CD4-positive, alpha-beta T cell treated with Interleukin-17A for 1 hour (primary cell): Measurements from ENCODE around the gene CDH8.
"Not testable (repeated sequence)": the region's sequence is repeated elsewhere in the genome, so short reads cannot be mapped to it uniquely, and the experiment has no call there.

Source experiments
- DNase-seq: peaks from one replicate; pipeline ENCODE4 v3.0.0-alpha.2; 2020

Gene CDH8

DNA sequence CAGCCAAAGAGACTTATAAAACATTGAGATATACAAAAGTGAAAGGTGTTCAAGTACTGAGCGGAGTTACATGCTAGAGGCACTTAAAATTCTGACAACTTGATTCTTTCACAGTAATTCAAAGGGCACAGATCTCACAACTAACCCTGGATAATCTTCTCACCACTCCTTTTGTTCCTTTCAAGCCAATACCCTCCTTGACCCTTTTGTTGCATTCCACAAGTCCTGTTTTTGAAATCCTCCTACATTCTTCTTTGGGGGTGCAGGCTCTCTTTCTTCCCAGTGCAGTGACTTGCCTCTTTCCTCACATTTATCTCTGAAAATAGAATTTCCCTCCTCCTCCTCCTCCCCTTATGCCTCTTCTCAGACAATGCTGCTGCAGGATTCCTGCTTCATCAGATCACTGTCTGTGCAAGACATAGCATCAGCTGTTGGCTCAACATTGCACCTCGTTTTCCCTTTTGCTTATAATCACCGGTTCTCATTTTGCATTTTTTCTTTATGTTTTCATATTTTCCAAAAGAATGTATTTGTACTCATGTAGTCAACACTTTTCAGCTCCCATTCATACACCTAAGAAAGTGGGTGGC lies 199.3 kb downstream of the CDH8 start:
- DNase-seq: no peak

DNA sequence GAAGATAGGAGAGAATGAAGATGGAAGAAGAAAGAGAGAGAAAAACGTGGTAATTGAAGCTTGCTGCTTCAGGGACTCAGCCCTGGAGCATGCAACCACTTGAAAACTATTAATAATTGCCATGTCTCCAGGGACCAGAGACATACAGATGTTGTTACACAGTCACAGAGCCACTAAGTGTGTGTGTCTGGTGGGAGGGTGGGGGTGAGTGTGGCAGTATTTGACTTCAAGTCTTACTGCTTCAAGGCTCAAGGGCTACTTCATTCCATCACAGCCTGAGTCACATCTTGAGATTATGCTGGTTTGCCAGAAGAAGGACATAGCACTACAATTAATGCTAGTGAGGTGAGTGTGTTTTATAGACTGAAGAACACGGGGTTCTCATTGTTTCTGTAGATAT lies 202.2 kb downstream of the CDH8 start:
- DNase-seq: no peak

DNA sequence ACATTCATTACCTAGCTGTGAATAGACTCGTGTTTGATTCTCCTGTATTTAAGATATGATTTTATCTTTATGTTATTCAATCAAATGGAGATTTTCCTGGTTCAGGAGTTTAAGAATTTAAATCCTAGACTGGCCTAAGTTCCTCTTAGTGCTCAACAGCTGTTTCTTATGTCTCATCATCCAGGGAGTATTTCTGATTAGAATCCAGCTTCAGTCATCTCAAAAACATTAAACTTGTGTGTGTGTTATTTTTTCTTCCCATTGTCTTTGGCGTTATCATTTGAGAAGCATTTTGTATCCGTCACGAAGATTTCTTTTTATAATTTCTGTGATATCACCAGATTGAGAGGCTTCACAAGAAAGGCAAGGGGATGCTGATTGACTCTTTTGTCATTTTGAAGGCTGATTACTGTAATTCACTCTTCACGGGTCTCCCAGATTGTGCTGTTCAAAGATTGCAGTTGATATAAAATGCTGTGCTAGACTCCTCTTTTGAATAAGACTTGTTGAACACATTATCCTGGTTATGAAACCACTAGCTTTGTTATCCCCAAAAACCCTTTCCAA lies 204.8 kb downstream of the CDH8 start:
- no peak for DNase-seq

DNA sequence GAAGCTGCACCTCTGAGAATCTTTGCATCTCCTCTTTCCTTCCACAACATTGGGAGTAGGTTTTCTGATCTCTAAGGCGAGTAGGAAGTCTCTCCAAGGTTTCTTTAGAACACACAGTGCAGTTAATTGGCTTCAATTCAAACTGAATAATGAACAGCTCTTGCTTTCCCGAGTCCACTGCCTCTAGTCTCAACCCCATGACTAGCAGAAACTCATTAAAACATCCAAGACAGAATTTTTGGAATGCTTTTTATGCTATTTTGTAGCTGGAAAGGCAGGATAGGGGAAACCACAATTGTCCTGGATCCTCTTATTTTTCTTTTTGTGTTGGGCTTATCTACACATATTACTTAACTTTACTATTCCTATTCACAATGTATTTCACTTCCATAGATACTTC lies 206.6 kb downstream of the CDH8 start:
- DNase-seq: no peak

DNA sequence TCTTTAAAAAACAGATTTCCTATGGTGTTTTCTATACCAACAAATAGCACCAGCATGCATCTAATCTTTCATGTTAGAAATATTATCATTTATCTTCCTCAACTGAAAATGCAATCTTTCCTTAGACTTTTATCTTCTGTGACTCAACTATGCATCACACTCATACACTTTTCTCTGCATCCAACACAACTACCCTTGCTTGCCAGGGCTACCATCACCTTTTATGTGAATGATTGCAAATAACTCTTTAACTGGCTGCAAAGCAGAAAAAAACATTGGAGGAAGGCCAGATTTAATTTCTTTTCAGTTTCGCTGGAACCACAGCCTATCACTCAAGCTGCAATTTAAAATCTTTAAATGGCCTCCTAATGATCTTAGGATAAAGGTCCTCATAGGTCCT lies 212.9 kb downstream of the CDH8 start:
- no peak for DNase-seq

DNA sequence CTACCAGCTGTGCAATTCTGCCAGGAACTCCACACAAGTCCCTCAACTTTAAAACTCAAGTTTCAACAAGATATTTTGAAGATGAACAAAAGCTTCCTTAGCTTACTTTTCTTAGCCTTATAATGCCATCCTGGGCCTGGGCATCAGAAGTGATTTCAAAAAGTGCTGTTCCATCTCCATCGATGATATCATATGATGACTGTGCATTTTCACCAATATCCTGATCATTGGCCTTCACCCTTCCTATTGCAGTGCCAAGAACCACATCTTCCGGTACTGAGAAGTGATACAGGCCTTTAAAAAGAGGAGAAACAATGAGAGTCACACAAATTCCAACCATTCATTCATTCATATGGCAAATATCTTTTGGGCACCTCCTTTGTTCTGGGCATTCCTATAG lies 215.4 kb downstream of the CDH8 start:
- DNase-seq: no peak

DNA sequence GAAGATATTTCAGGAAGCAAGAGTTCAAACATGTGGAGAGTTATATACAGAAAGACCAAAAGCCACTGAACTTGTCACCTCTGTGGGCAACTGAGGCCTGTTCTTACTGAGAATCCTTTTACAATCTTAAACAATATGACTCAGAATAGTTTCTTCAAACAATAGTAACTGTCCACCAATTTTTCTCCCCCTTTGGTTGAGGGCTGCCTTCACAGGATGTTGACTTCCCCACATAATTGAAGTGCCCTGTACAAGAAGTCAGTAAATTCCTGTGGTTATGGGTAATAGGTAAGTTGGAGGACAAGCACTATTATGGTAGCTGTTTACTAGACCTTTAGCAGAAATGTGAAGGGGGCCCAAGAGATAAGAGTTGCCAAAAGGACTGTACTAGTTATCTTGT lies 215.8 kb downstream of the CDH8 start:
- DNase-seq: no peak

DNA sequence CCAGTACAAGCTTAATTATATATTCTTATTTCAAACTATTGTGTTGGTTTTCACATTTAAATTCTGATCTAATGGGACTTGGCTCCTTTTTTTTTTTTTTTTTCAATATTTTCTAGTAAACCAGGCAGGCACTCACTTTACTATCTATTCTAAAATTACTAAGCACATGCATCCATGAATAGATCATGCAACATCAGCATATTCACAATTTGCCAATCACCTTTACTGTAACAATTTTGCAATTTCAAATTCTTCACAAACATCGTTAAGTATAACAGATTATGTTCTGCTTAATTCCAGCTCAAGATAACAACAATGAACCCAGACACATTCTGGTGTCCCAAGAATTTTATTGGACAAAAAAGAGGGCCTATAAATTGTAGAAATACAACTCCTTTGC lies 217.4 kb downstream of the CDH8 start:
- DNase-seq: no peak

DNA sequence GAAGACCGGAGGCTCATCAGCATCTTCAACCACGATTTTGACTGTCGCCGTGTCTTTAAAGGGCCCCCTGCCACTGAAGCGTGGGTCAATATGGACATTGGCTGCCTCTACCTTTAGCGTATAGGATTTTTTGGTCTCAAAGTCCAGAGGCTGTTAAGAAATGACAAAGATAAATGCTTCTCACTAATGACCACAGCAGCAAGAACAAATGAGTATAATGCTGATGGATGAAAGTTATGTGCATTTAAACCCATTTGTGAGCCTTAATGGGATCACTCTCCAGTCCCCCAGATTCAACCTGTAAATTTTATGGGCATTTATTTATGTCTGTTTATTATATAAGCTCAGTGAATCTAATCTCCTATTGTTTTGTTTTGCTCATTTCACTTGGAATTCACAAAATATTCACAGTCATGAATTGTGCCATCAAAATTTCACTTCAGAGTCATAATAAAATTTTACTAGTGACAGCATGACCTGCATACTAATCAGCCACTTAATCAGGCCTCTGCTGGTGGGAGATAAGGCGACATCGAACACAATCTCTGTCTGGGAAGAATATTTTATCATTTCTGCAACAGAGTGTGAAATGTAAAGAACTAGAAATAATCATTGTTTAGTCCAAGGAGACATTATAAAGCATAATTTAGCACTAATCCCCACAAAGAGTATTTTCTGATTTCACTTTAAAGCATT lies 218.5 kb downstream of the CDH8 start:
- DNase-seq: no peak

DNA sequence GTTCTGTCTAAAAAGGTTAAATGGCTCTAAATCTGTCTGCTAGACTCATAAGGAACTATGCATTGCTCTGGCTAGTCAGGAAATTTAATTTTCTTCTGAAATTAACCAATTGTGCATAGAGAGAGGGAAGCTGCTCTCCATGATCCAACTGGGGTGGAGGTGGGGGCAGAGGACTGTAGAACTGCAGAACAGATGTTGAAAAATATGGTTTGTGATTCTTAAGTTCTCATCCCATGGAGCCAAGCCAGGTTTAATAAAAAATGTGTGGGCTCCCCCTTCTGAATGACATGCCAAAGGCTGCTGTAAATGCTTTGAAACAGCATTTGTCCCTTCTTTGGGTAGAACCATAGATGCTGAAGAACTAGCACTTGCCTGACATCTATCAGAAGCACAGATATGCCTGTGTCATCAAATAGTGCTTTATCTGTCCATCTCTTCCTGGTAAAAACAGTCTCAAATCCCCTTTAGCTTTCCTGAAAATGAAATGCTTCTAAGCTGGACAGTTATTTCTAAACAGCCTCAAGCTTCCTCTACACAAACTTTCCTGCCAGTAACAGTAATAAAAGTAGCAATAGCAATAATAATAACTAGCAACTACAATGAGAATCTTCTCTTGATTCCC lies 221.4 kb downstream of the CDH8 start:
- DNase-seq: no peak

DNA sequence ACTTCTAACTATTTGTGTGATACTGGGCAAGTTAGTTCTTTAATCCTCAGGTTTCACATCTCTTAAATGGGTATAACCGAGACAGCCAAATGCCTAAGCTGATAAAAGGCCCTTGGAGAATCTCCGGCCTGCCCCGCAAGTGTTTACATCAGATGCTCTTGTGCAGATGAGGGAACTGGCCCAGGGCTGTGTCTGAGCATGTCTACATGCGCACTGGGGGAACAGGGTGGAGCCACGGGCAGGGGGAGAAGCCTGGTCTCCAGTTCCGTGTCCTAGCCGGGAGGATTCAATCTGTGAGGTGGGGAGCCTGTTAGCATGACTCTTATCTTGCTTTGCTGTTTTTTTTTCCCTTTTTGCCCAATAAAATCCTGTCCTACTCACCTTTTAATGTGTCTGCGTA lies 222.9 kb downstream of the CDH8 start:
- DNase-seq: no peak

DNA sequence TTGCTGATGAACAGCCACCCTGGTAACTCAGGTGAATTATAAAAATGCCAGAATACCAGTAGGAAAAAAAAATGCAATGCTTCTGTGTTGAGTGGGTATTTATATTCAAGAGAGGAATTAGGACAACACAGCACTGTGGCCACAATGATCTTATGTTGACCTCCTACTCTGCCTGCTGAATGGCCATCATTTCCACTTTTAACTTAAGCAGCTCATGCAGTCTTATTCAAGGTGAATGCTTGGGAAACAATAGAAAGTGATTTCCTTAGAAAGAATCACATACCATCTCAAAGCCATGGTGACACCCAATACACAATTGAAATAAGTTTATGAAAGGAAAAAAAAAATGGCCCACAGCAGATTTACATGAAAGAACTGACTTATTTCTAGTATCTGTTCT lies 224.0 kb downstream of the CDH8 start:
- DNase-seq: no peak

DNA sequence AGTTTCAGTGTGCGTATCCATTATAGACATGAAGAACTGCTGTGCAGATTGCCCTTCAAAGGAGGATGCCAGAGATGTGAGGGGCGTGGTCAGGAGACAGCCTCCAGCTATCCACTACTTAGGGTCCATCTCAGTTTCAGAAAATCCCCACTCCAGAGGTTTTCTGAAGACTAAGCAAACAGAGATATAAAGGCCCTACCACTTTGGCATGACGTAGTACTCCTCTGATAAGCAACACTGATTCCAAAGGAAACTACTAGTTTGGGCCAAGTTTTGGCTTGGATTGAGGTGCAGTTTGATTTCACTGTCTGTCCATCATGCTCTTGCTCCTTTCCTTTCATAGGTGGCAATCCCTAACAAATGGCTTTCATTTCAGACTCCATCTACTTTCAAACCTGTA lies 228.7 kb downstream of the CDH8 start:
- no peak for DNase-seq

DNA sequence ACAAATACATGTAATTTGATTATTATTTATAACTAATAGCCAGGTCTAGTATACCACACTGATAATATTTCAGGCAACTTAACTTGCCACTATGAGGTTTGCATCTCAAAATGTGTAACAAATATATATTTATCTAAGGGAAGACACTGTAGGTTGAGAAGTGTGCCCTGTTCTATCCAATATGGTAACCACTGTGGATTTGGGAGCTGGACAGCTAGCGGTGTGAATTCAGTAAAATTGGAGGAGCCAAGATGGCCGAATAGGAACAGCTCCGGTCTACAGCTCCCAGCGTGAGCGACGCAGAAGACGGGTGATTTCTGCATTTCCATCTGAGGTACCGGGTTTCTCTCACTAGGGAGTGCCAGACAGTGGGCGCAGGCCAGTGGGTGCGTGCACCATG lies 235.0 kb downstream of the CDH8 start:
- DNase-seq: not testable (repeated sequence)

DNA sequence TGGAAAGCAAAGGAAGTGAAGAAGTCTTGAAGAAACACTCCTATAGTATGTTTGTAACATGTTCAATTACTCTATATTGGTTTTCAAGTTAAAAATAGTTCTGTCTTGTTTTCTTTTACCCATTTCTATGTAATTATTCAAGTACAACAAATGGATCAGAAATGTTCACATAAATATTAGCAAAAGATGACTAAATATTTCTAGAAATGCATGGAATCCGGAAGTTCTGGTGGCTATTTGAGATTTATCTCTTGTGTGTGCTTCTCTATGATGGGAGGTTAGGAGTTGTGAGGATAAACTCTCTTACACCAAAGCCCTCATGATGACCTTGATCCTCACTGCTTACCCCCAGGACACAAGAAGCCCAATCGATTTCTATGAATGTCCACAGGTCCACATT lies 237.5 kb downstream of the CDH8 start:
- DNase-seq: no peak

DNA sequence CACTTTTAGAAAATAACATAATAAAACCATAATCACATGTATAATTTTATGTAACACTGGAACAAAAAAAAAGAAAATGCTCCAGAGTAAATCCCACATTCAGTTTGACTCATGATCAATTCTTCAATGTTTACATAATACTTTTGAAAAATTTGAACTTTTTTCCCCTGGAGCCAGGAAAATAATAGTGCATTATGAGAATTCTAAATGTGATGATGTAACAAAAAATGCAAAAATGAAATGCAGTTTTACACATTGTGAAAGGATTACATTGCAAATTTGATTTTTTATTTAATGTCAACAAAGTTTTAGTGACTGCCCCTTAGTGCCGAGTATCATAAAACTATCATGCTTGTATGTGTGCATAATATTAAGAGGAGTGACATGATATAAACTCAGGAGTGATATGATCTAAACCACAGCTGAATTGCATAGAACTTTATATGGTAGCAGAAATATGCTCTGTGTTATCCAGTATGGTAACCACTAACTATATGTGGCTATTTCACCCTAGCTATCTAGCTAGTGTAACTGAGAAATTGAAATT lies 238.2 kb downstream of the CDH8 start:
- DNase-seq: no peak

DNA sequence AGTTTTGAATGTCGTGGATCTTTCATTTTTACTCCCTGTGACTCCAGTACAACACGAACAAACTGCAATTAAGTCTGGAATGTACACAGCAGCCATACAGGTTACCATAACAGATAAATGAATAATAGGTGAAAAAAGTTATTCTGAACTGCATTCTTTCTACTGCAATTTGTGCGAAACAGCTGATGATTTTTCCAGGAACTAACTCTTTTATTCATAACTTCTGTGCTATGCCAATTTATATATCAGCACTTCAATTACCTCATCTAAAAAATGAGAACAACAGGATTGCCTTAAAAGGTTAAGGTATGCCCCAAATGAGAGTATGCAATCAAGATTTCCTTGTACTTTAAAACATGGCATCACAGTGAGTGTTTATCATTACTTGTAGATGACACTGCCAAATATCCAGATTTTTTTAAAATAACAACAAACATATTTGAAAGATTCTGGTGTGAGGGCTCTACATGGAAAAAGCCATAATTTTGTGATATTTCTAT lies 238.9 kb downstream of the CDH8 start:
- DNase-seq: no peak

DNA sequence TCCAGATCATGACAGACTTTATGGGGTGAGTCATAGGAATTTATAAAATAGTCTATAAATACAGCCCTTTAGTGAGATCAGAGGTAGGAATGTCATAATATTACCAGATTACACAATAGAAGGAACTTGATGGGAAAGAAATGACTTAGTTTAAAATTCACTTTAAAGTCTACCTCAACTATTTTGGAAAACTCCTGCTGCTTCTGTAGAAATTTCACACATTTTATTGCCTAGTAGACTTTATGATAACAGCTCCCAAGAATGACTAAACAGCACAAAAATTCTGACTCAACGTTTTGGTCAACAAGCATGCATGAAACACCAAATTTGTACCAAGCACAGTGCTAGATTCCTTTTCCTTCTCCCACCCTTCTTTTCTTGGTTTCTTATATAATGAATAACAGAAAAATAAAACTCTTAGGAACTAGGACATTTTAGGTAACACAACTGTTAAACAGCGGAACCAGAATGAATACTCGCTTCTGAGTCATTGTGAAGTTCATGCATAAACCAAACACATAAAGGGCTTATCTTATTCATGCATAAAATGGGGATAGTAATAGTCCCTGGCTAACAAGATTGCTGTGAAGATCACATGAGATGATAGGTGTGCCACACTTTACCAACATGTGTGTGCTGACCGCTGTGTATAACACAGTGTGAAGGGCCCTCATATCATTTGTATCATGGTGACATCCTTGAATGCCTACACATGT lies 243.9 kb downstream of the CDH8 start:
- DNase-seq: no peak

DNA sequence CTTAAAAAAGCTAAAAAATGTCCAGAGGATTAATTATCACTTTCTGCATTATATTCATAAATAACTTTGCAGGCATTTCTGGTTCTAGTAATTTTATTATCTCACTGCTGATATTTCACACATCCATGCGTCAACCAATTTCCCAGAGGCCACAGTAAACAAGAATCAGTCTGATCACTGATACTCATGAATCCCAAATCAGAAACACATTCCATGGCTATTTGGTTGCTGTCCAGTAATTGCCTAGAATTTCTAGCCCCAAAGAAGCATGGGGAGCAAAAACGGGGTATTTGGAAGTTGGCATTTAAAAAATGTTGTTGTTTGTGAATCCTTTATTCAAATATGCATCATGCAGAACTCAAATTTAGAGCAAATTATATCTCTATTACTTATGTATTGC lies 244.8 kb downstream of the CDH8 start:
- DNase-seq: no peak

DNA sequence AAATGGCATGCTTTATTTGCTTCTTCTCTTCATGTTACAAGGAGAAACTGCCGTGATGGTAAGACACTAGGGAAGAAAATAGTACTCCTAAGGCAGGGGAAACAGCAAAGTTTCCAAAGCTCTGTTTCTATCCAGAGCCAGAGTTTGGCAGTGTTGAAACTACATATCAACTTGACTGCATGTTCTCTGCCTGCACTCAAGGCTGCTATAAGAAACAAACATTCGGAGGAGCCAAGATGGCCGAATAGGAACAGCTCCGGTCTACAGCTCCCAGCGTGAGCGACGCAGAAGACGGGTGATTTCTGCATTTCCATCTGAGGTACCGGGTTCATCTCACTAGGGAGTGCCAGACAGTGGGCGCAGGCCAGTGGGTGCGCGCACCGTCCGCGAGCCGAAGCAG lies 254.4 kb downstream of the CDH8 start:
- not testable (repeated sequence) for DNase-seq

DNA sequence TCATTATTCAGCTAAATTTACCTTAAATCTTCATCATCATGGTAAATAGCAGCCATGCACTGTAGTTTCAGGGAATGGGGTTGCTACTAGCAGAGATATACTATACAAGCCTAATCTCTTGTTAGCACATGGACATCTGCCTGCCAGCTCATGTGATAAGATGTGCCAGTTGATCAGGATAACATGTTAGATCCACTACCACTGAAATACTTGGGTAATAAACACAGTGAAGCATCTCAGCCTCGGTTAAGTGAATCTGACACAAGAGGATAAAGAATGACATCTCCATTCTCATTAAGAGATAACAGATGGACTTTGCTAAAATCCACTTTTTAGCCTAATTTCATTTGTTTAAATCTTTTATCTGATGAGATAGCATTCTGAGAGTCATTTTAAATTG lies 256.1 kb downstream of the CDH8 start:
- DNase-seq: no peak

DNA sequence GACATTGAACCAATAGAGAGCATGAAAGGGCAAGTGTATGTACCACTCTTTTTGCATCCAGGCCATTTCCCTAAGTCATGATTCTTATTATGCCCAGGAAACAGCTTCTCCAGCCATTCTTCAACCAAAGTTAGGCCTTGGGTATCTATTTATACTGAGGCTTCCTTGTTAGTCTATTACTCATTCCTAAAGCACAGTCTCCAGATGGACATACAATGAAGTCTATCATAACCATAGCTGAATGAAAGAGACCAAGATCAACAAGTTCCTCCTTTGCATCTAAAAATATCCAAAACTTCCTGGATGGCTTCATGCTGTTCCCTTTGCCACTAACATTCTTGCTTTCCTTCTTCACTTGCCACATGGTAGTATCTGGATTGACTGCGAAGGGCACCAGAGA lies 265.9 kb downstream of the CDH8 start:
- DNase-seq: no peak

DNA sequence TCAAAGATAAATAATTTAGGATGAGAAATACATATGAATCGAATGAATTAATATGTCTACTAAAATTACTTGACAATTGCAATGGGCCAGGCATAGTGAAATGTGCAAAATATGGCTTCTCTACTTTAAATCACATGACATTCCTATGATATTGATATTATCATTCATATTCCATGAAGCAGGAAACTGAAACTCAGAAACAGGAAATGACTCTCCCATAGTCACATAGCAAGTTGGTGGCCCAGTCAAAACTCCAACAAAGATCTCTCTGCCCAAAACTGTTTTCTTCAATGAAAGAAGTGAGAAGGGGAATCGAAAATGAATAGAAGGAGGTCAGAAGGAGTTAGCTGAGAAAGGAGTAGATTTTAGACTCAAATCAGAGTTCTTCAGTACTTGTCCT lies 272.2 kb downstream of the CDH8 start:
- no peak for DNase-seq
